H1 (cell line): ENCODE measurements around the gene ARHGAP15. TPM values are rescaled to one million over a fixed set of nuclear protein-coding genes. Genes with fewer than 3 reads are reported as not detected.

Experiments
- CHD2 ChIP-seq: IDR thresholded peaks from 2 replicates; pipeline ENCODE4 v1.6.1; 2012; ENCODE audit warnings: low read length, improper control_type of control experiment
- KDM1A ChIP-seq: fragments of 200-600, 300-600 bp; sonication (generic); IDR thresholded peaks from 2 replicates; pipeline ENCODE4 v1.7.1; 2016; ENCODE audit warnings: mild to moderate bottlenecking, low read length, borderline replicate concordance
- RNF2 ChIP-seq: fragments of 200-900, 300-1000 bp; sonication (generic); IDR thresholded peaks from 2 replicates; pipeline ENCODE4 v1.7.1; 2016; ENCODE audit warnings: borderline replicate concordance, low read depth, mild to moderate bottlenecking, antibody characterized with exemption, low read length; ENCODE audit not compliant: poor library complexity, severe bottlenecking; ENCODE audit errors: missing control alignments
- RXRA ChIP-seq: IDR thresholded peaks from 2 replicates; pipeline ENCODE4 v1.6.1; 2011; ENCODE audit warnings: low read depth, mild to moderate bottlenecking, low read length, moderate library complexity; ENCODE audit not compliant: insufficient read depth
- SP2 ChIP-seq: IDR thresholded peaks from 2 replicates; pipeline ENCODE4 v1.6.1; 2012; ENCODE audit warnings: mild to moderate bottlenecking, low read length, inconsistent platforms
- SRF ChIP-seq: IDR thresholded peaks from 2 replicates; pipeline ENCODE4 v1.6.1; 2011; ENCODE audit warnings: mild to moderate bottlenecking, low read depth, low read length, moderate library complexity
- ZNF274 ChIP-seq: IDR thresholded peaks from 2 replicates; pipeline ENCODE4 v1.7.0; 2012; ENCODE audit warnings: low read length, borderline replicate concordance; ENCODE audit errors: extremely low read depth
- polyA plus RNA-seq, 7 experiments: library from polyadenylated mRNA; depleted of rRNA in 3 of 7; stranded (reverse) in 5 of 7; unstranded in 2 of 7; fragments of >200 nt in 5 of 7; fragments of 200-250 nt in 2 of 7; gene quantifications; 1 replicate in 5 of 7; 2 replicates in 1 of 7; 4 replicates in 1 of 7; pipeline versions ENCODE4 v1.2.1 to v1.2.3, GENCODE V29; 2011 to 2013; ENCODE audit warnings: missing spikeins in 2 of 7, mixed read lengths in 2 of 7
- total RNA-seq: library from RNA; stranded (reverse); fragmentation: NEBNext Ultra II Directional; extraction: Animal tissue kit (Norgen Biotek cat#: 25700); gene quantifications from 2 replicates; pipeline ENCODE4 v1.2.1, GENCODE V29; 2021

Gene ARHGAP15
- total and polyA plus RNA-seq, 2 of the 8 experiments (the other 6 are each of a cell fraction or from before 2014, with no cell fraction given) = not detected

- TF ChIP-seq RXRA (no peak), CHD2 (no peak), KDM1A (no peak), SP2 (no peak), SRF (no peak), RNF2 (no peak), ZNF274 (no peak)
- TF ChIP-seq, all 59 proteins: peak for 0
Measured at GRCh38 chr2:143379955-143380354, 250.7 kb downstream of the ARHGAP15 start (continued).
